NCI-H187 (cell line): ENCODE results near the gene SLC25A47.

Experiments
- DNase-seq, 2 experiments: peaks; one replicate each; lab custom pipeline; 2025; lab: John Stamatoyannopoulos, UW

Gene SLC25A47

DNA sequence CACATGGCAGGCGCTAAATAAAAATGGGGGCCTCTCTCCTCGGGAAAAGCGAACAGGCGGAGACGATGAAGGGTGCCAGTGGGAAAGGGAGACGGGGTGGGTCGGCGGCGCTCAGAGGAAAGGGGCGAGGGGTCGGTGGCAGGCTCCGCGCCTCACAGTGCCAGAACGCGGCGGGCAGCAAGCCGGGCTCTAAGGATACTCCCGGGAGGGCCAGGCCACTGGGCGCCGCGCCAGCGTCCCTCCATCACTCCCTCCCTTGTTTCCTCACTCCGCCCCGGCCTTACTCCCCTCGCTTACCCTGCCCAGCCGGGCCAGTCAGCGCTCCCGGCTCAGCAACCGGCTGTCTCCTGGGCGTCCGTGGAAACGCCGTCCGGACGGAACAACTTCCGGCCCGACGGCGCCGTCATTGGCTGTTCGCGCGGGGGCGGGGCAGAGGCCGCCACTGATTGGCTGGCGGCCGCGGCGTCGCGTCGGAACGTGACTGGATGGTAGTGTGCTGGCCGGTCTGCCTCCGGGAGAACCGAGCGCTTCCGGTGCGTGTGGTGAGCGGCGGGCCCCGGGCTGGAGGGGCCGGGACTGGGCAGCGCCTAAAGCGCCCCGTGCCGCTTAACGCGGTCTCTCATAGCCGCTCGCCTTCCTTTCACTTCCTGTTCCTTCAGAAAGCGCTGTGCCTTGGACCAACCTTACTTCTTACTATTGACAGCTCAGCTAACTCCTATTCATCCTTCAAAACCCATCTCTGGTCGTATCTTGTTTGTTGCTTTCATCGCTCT is 53.0 kb downstream of the SLC25A47 start, which contains the start of gene WDR25:
Gene WDR25 (plus strand): TSS at position 523 of the 773 bp plus-strand sequence.
- peak; percentile 90 to 95 for DNase-seq

DNA sequence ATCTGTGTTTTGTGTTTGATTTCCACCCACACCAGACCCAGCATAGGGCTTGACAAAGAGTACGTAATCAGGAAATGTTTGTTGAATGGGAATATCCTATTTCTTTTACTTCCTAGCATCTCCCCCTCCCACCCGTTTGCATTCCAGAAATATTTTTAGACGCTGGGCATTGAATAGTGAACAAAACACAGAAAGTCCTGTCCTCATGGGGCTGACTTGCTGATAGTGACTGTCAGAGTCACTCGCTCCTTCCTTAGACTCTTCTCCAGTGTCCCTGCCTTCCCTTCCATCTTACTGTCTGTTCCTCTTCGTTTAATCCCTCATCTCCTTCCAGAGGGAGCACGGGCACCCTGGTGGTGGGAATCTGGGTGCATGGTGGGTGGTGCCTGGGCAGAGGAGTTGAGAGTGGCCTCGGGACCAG is 53.6 kb downstream of the SLC25A47 start:
- DNase-seq = no peak
